ENCODE measurements around the gene PLEKHA4. TPM values are rescaled to one million over a fixed set of nuclear protein-coding genes. Genes with fewer than 3 reads are reported as not detected.

Gene PLEKHA4
- total RNA-seq, 1 experiment from 2014 or later: 4.2 TPM

- ChIA-PET CTCF (no interaction called here), POLR2A (no interaction called here)
- no peak for ATAC-seq
These were observed 28.8 kb upstream of the PLEKHA4 start for GRCh38 chr19:48897181-48897580.

GRCh38 chr19:48896191-48896720 lies 27.8 kb upstream of the PLEKHA4 start:
- ChIA-PET POLR2A (interaction anchor here (0.6 to 0.7 kb wide), 2 partner anchors 46 to 238 kb away, joined by 3 to 5 read pairs; no protein-coding TSS in a partner anchor), CTCF (no interaction called here)
- no peaks in the 10 kb centered on the region for H3K36me3 ChIP-seq (ENCODE audit: control insufficient read depth, insufficient read depth, low read length)
- H3K27ac ChIP-seq (ENCODE audit: low read length): no peak overlapping the region
- no peaks in the 10 kb centered on the region for H3K27me3 ChIP-seq (ENCODE audit: control insufficient read depth, insufficient read depth, low read length)
- BruUV-seq (replicated peaks): no TSS peak
- no peak overlapping the region for H3K4me3 ChIP-seq (ENCODE audit: low read depth in 2 of 2, low read length in 2 of 2)
- intact Hi-C loops (cut with micrococcal nuclease; ENCODE audit: unreplicated experiment): no loop called here
- H3K4me1 ChIP-seq (ENCODE audit: control insufficient read depth, insufficient read depth, low read length): 0 out of 2 replicates have a peak, but pooled peaks cover 3% of the 10 kb centered on the region
- H3K9me3 ChIP-seq (ENCODE audit: control insufficient read depth, insufficient read depth, low read depth, low read length): no peaks in the 10 kb centered on the region
- in situ Hi-C loops (cut with HindIII; ENCODE audit: low pct_unique_long_range_greater_than_20kb, low sequenced_read_pairs): no loop called here
- TF ChIP-seq CTCF (IDR thresholded peaks at IDR 0.05) (no peak), SIN3A (IDR thresholded peaks at IDR 0.05; ENCODE audit: borderline replicate concordance, insufficient read depth, low read depth, low read length) (no peak), REST (IDR thresholded peaks at IDR 0.05; ENCODE audit: insufficient read depth in 1 of 2, low read depth in 2 of 2, low read length in 1 of 2) (no peak), TCF7L2 (IDR thresholded peaks at IDR 0.05; ENCODE audit: low read depth, low read length) (no peak), POLR2AphosphoS5 (IDR thresholded peaks at IDR 0.05; ENCODE audit: low read depth, low read length) (no peak)
- DNase-seq (ENCODE audit: low read depth, low spot score) (no peak), ATAC-seq (no peak)

More at GRCh38 chr19:48897181-48897580, 28.8 kb upstream of the PLEKHA4 start:
- no peak for TF ChIP-seq POLR2AphosphoS5 (IDR thresholded peaks at IDR 0.05; ENCODE audit: low read depth, low read length)
- no peak for TF ChIP-seq SIN3A (IDR thresholded peaks at IDR 0.05; ENCODE audit: borderline replicate concordance, insufficient read depth, low read depth, low read length)
- no peak for TF ChIP-seq REST (IDR thresholded peaks at IDR 0.05; ENCODE audit: insufficient read depth in 1 of 2, low read depth in 2 of 2, low read length in 1 of 2)
- TF ChIP-seq TCF7L2 (IDR thresholded peaks at IDR 0.05; ENCODE audit: low read depth, low read length): no peak
- no peak for TF ChIP-seq CTCF (IDR thresholded peaks at IDR 0.05)
- H3K9me3 ChIP-seq (ENCODE audit: control insufficient read depth, insufficient read depth, low read depth, low read length): no peaks in the 10 kb centered on the region
- in situ Hi-C loops (cut with HindIII; ENCODE audit: low pct_unique_long_range_greater_than_20kb, low sequenced_read_pairs): no loop called here
- no peak for DNase-seq (ENCODE audit: low read depth, low spot score)
- H3K4me1 ChIP-seq (ENCODE audit: control insufficient read depth, insufficient read depth, low read length): 0 out of 2 replicates have a peak, but pooled peaks cover 3% of the 10 kb centered on the region
- H3K27ac ChIP-seq (ENCODE audit: low read length): no peak overlapping the region
- no peaks in the 10 kb centered on the region for H3K36me3 ChIP-seq (ENCODE audit: control insufficient read depth, insufficient read depth, low read length)
- intact Hi-C loops (cut with micrococcal nuclease; ENCODE audit: unreplicated experiment): no loop called here
- H3K4me3 ChIP-seq (ENCODE audit: low read depth in 2 of 2, low read length in 2 of 2): no peak overlapping the region
- no TSS peak for BruUV-seq (replicated peaks)
- H3K27me3 ChIP-seq (ENCODE audit: control insufficient read depth, insufficient read depth, low read length): no peaks in the 10 kb centered on the region
